ENCODE measurements around the gene HIRIP3. TPM values are rescaled to one million over a fixed set of nuclear protein-coding genes. Genes with fewer than 3 reads are reported as not detected.

Gene HIRIP3
- total and polyA plus RNA-seq, 2 experiments from 2014 or later: 10.4 to 18.5 TPM

DNA sequence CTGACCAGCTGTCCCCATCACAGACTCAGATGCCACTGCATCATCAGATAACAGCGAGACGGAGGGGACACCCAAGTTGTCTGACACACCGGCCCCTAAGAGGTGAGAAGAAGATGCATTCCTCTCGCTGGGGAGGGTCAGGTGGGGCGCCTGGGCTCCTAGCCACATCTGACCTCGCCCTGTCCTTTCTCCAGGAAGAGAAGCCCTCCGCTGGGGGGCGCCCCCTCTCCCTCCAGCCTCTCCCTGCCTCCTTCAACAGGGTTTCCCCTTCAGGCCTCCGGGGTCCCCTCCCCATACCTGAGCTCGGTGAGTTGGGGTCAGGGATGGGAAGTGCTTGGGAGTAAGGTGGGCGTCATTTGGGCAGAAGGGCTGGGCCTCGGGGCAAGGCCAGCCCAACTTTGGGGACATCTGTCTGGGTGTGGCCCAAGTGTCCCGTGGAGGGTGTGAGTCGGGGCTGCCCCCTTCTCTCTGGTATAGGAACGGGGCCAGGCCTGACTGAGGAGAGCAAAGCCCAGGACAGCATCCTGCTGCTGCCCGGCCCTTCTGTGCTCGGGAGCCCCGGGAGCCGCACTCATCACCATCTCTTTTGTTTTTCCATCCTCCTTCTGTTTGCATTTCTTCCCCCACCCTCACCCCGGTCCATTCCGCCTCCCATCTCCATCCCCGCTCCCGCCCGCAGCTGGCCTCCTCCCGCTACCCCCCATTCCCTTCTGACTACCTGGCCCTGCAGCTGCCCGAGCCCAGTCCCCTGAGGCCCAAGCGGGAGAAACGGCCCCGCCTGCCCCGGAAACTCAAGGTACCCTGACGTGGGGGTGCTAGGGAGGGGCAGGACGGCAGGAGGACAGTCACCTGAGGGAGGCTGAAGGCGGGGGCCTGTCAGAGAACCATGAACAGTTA, 5.6 kb upstream of the HIRIP3 start:
- H3K27ac Mint-ChIP-seq: no peak overlapping the region

DNA sequence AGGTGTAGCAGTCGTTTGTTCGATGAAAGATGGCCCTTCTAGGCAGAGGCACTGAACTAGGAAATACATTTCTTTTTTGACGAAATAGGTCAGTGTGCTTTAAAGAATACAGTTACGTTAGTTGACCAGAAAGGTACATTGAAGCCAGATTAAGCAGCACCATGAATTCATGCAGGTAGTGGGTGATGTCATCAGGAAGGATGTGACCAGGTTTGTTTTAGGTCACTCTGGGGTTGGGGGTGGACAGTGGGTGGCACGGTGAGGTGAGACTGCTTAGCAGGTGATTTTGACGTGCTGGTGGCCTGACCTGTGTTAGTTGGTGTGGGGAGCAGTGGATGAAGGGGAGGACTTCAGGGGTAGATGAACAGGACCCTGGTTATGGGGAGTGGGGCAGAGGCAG, 4.2 kb upstream of the HIRIP3 start:
- peaks cover 5% of the 10 kb centered on the region; the same call in 1 of the 2 replicates for H3K36me3 ChIP-seq (ENCODE audit: insufficient read depth)
- peaks cover 7% of the 10 kb centered on the region; the same call in 1 of the 2 replicates for H3K79me2 ChIP-seq (replicated peaks; ENCODE audit: insufficient read depth)
- H3K27me3 ChIP-seq (ENCODE audit: insufficient read depth): no peaks in the 10 kb centered on the region
- Mint-ChIP-seq H3K36me3 (ENCODE audit: low read depth) (peaks cover 33% of the 10 kb centered on the region), H3K27ac (no peak overlapping the region), H3K4me1 (peaks cover 47% of the 10 kb centered on the region), H3K27me3 (ENCODE audit: insufficient read depth, low read depth, poor library complexity) (peaks cover 22% of the 10 kb centered on the region), H3K9me3 (peaks cover 2% of the 10 kb centered on the region; the same call in 2 of the 3 replicates), H3K4me3 (no peak overlapping the region; the same call in 2 of the 3 replicates)
- no peaks in the 10 kb centered on the region for H3K9me2 ChIP-seq (ENCODE audit: insufficient read depth)
- no peak overlapping the region for H3K4me3 ChIP-seq
- H3K4me1 ChIP-seq (ENCODE audit: insufficient read depth): peaks cover 28% of the 10 kb centered on the region
- peaks cover 17% of the 10 kb centered on the region for H3F3A ChIP-seq (replicated peaks; ENCODE audit: low read depth)
- peaks cover 10% of the 10 kb centered on the region; the same call in 1 of the 2 replicates for H4K20me1 ChIP-seq (replicated peaks; ENCODE audit: insufficient read depth)
- ATAC-seq (no peak), DNase-seq (ENCODE audit: low spot score) (no peak)
- H3K4me2 ChIP-seq: no peak overlapping the region
- no peak overlapping the region for H2AFZ ChIP-seq
- H3K27ac ChIP-seq (ENCODE audit: low read depth): no peak overlapping the region
- TF ChIP-seq POLR2AphosphoS5 (IDR thresholded peaks at IDR 0.05; ENCODE audit: low read depth) (no peak), ZNF114 (CRISPR knock-in tag; IDR thresholded peaks at IDR 0.05) (no peak)
- TF ChIP-seq, protein P1, sequence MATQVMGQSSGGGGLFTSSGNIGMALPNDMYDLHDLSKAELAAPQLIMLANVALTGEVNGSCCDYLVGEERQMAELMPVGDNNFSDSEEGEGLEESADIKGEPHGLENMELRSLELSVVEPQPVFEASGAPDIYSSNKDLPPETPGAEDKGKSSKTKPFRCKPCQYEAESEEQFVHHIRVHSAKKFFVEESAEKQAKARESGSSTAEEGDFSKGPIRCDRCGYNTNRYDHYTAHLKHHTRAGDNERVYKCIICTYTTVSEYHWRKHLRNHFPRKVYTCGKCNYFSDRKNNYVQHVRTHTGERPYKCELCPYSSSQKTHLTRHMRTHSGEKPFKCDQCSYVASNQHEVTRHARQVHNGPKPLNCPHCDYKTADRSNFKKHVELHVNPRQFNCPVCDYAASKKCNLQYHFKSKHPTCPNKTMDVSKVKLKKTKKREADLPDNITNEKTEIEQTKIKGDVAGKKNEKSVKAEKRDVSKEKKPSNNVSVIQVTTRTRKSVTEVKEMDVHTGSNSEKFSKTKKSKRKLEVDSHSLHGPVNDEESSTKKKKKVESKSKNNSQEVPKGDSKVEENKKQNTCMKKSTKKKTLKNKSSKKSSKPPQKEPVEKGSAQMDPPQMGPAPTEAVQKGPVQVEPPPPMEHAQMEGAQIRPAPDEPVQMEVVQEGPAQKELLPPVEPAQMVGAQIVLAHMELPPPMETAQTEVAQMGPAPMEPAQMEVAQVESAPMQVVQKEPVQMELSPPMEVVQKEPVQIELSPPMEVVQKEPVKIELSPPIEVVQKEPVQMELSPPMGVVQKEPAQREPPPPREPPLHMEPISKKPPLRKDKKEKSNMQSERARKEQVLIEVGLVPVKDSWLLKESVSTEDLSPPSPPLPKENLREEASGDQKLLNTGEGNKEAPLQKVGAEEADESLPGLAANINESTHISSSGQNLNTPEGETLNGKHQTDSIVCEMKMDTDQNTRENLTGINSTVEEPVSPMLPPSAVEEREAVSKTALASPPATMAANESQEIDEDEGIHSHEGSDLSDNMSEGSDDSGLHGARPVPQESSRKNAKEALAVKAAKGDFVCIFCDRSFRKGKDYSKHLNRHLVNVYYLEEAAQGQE (IDR thresholded peaks at IDR 0.05; ENCODE audit: unreplicated experiment): no peak
- TF ChIP-seq, protein P2, sequence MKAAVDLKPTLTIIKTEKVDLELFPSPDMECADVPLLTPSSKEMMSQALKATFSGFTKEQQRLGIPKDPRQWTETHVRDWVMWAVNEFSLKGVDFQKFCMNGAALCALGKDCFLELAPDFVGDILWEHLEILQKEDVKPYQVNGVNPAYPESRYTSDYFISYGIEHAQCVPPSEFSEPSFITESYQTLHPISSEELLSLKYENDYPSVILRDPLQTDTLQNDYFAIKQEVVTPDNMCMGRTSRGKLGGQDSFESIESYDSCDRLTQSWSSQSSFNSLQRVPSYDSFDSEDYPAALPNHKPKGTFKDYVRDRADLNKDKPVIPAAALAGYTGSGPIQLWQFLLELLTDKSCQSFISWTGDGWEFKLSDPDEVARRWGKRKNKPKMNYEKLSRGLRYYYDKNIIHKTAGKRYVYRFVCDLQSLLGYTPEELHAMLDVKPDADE (IDR thresholded peaks at IDR 0.05): no peak

More for the DNA sequence above, 5.6 kb upstream of the HIRIP3 start:
- Histone ChIP-seq H3K27me3 (ENCODE audit: insufficient read depth) (no peaks in the 10 kb centered on the region), H3K27ac (ENCODE audit: low read depth) (no peak overlapping the region), H4K20me1 (replicated peaks; ENCODE audit: insufficient read depth) (peaks cover 10% of the 10 kb centered on the region; the same call in 1 of the 2 replicates), H3F3A (replicated peaks; ENCODE audit: low read depth) (peaks cover 9% of the 10 kb centered on the region), H3K4me1 (ENCODE audit: insufficient read depth) (peaks cover 24% of the 10 kb centered on the region), H3K9me2 (ENCODE audit: insufficient read depth) (no peaks in the 10 kb centered on the region), H2AFZ (no peak overlapping the region), H3K4me2 (peak overlapping the region; percentile 80), H3K36me3 (ENCODE audit: insufficient read depth) (peaks cover 5% of the 10 kb centered on the region; the same call in 1 of the 2 replicates), H3K79me2 (replicated peaks; ENCODE audit: insufficient read depth) (peaks cover 7% of the 10 kb centered on the region; the same call in 1 of the 2 replicates), H3K4me3 (peak overlapping the region; percentile 50)
- H3K27me3 Mint-ChIP-seq (ENCODE audit: insufficient read depth, low read depth, poor library complexity): peaks cover 15% of the 10 kb centered on the region
- peak; percentile 53 for ATAC-seq
- peak overlapping the region; percentile 64 for H3K4me3 Mint-ChIP-seq
- peak; percentile 88 for DNase-seq (ENCODE audit: low spot score)
- H3K4me1 Mint-ChIP-seq: peaks cover 42% of the 10 kb centered on the region
- peaks cover 2% of the 10 kb centered on the region; the same call in 2 of the 3 replicates for H3K9me3 Mint-ChIP-seq
- TF ChIP-seq ZNF114 (CRISPR knock-in tag; IDR thresholded peaks at IDR 0.05): no peak
- TF ChIP-seq, protein P3, sequence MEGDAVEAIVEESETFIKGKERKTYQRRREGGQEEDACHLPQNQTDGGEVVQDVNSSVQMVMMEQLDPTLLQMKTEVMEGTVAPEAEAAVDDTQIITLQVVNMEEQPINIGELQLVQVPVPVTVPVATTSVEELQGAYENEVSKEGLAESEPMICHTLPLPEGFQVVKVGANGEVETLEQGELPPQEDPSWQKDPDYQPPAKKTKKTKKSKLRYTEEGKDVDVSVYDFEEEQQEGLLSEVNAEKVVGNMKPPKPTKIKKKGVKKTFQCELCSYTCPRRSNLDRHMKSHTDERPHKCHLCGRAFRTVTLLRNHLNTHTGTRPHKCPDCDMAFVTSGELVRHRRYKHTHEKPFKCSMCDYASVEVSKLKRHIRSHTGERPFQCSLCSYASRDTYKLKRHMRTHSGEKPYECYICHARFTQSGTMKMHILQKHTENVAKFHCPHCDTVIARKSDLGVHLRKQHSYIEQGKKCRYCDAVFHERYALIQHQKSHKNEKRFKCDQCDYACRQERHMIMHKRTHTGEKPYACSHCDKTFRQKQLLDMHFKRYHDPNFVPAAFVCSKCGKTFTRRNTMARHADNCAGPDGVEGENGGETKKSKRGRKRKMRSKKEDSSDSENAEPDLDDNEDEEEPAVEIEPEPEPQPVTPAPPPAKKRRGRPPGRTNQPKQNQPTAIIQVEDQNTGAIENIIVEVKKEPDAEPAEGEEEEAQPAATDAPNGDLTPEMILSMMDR (conservative IDR thresholded peaks at IDR 0.05; ENCODE audit: low read depth in 2 of 2): peak; percentile 71 to 72
- H3K36me3 Mint-ChIP-seq (ENCODE audit: low read depth): peaks cover 33% of the 10 kb centered on the region

Data from GM23338 (cell line).